ENCODE data around the gene MAPT. TPM values are rescaled to one million over a fixed set of nuclear protein-coding genes. Genes with fewer than 3 reads are reported as not detected.

MAPT gene
- total and polyA plus RNA-seq, 4 donors: 0.27 to 3.8 (median 1.8) TPM

- ATAC-seq (ENCODE audit: insufficient read depth, low FRiP score) (no peak), DNase-seq (no peak)
- Histone ChIP-seq H3K36me3 (ENCODE audit: control insufficient read depth in 4 of 4, insufficient read depth in 4 of 4, low read length in 4 of 4) (no peaks in the 10 kb centered on the region), H3K27me3 (ENCODE audit: control insufficient read depth in 3 of 3, insufficient read depth in 3 of 3, low read length in 2 of 3) (no peaks in the 10 kb centered on the region), H3K27ac (ENCODE audit: low read depth in 1 of 2, low read length in 1 of 2) (no peak overlapping the region), H3K4me1 (ENCODE audit: control insufficient read depth in 5 of 5, insufficient read depth in 5 of 5, low read length in 5 of 5) (no peaks in the 10 kb centered on the region), H3K9ac (ENCODE audit: insufficient read depth in 1 of 2, low read length in 2 of 2) (no peak overlapping the region), H3K9me3 (ENCODE audit: control insufficient read depth in 4 of 4, insufficient read depth in 3 of 4, low read length in 3 of 4) (no peaks in the 10 kb centered on the region), H3K4me3 (no peak overlapping the region)
- 74 to 75% methylated on average over 4 of the region's 4 CpGs for WGBS, 2 donors
- no peak for TF ChIP-seq CTCF (IDR thresholded peaks at IDR 0.05; ENCODE audit: control extremely low read depth, extremely low read depth)
Measured at GRCh38 chr17:45985447-45985846, 91.1 kb downstream of the MAPT start.

DNA sequence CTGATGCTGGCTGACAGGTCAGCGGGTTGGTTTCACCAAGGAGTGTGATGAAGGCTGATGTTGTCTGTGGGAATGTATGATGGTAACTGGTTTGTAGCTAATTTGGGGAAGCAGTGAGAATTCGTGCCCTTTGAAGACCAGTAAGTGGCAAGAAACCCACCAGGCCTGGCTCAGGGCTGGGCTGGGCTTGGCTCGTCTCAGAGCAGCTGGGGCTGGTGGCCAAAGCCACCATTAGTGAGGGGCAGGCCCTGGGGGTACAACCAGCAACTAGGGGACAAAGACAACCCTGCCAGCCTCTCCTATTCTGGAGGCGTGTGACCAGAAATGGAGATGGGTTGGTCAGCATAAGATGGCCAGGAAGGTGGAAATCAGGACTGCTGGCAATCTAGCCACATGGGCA, 91.7 kb downstream of the MAPT start:
- Histone ChIP-seq H3K27ac (ENCODE audit: low read depth in 1 of 2, low read length in 1 of 2) (no peak overlapping the region), H3K9me3 (ENCODE audit: control insufficient read depth in 4 of 4, insufficient read depth in 3 of 4, low read length in 3 of 4) (no peaks in the 10 kb centered on the region), H3K9ac (ENCODE audit: insufficient read depth in 1 of 2, low read length in 2 of 2) (no peak overlapping the region), H3K36me3 (ENCODE audit: control insufficient read depth in 4 of 4, insufficient read depth in 4 of 4, low read length in 4 of 4) (no peaks in the 10 kb centered on the region), H3K27me3 (ENCODE audit: control insufficient read depth in 3 of 3, insufficient read depth in 3 of 3, low read length in 2 of 3) (no peaks in the 10 kb centered on the region), H3K4me1 (ENCODE audit: control insufficient read depth in 5 of 5, insufficient read depth in 5 of 5, low read length in 5 of 5) (no peaks in the 10 kb centered on the region), H3K4me3 (no peak overlapping the region)
- 89 to 90% methylated on average over 4 of the region's 4 CpGs for WGBS, 2 donors
- TF ChIP-seq CTCF (IDR thresholded peaks at IDR 0.05; ENCODE audit: control extremely low read depth, extremely low read depth): no peak
- ATAC-seq (ENCODE audit: insufficient read depth, low FRiP score) (no peak), DNase-seq (no peak)

DNA sequence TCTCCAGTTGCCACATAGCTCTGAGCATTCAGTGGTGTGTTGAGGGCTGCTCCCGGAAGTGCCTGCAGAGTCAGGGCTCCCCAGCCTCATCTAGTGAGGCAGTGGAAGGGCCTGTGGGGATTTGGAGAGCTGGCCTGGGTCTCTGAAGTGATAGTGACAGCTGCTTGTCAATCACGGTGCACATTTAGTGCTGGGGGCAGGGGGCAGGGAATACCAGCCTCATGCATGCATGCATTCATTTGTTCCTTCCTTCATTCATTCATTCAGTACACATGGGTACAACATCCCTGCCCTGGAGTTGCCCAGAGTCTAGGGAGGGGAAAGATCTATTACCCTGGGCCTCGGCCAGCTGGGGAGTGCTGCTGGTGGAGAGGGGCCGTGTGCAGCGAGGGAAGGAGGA, 93.4 kb downstream of the MAPT start:
- Histone ChIP-seq H3K27me3 (ENCODE audit: control insufficient read depth in 3 of 3, insufficient read depth in 3 of 3, low read length in 2 of 3) (no peaks in the 10 kb centered on the region), H3K36me3 (ENCODE audit: control insufficient read depth in 4 of 4, insufficient read depth in 4 of 4, low read length in 4 of 4) (no peaks in the 10 kb centered on the region), H3K9ac (ENCODE audit: insufficient read depth in 1 of 2, low read length in 2 of 2) (no peak overlapping the region), H3K9me3 (ENCODE audit: control insufficient read depth in 4 of 4, insufficient read depth in 3 of 4, low read length in 3 of 4) (no peaks in the 10 kb centered on the region), H3K4me3 (no peak overlapping the region), H3K27ac (ENCODE audit: low read depth in 1 of 2, low read length in 1 of 2) (no peak overlapping the region), H3K4me1 (ENCODE audit: control insufficient read depth in 5 of 5, insufficient read depth in 5 of 5, low read length in 5 of 5) (no peaks in the 10 kb centered on the region)
- ATAC-seq (ENCODE audit: insufficient read depth, low FRiP score) (no peak), DNase-seq (no peak)
- 78 to 87% methylated on average over 5 of the region's 5 CpGs for WGBS, 2 donors
- no peak for TF ChIP-seq CTCF (IDR thresholded peaks at IDR 0.05; ENCODE audit: control extremely low read depth, extremely low read depth)

DNA sequence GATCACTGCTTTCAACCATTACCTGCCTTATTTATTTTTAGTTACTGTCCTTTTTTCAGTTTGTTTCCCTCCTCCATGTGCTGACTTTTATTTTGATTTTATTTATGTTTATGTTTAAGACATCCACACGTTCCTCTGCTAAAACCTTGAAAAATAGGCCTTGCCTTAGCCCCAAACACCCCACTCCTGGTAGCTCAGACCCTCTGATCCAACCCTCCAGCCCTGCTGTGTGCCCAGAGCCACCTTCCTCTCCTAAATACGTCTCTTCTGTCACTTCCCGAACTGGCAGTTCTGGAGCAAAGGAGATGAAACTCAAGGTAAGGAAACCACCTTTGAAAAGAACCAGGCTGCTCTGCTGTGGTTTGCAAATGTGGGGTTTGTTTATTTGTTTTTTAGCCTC, 95.4 kb downstream of the MAPT start:
- TF ChIP-seq CTCF (IDR thresholded peaks at IDR 0.05; ENCODE audit: control extremely low read depth, extremely low read depth): no peak
- no peak for ATAC-seq (ENCODE audit: insufficient read depth, low FRiP score)
- no peaks in the 10 kb centered on the region for H3K4me1 ChIP-seq (ENCODE audit: control insufficient read depth in 5 of 5, insufficient read depth in 5 of 5, low read length in 5 of 5)
- H3K4me3 ChIP-seq: no peak overlapping the region
- DNase-seq: no peak
- no peak overlapping the region for H3K27ac ChIP-seq (ENCODE audit: low read depth in 1 of 2, low read length in 1 of 2)
- no peak overlapping the region for H3K9ac ChIP-seq (ENCODE audit: insufficient read depth in 1 of 2, low read length in 2 of 2)
- WGBS, 2 donors: 79 to 81% methylated on average over 3 of the region's 3 CpGs
- no peaks in the 10 kb centered on the region for H3K27me3 ChIP-seq (ENCODE audit: control insufficient read depth in 3 of 3, insufficient read depth in 3 of 3, low read length in 2 of 3)
- no peaks in the 10 kb centered on the region for H3K9me3 ChIP-seq (ENCODE audit: control insufficient read depth in 4 of 4, insufficient read depth in 3 of 4, low read length in 3 of 4)
- H3K36me3 ChIP-seq (ENCODE audit: control insufficient read depth in 4 of 4, insufficient read depth in 4 of 4, low read length in 4 of 4): no peaks in the 10 kb centered on the region

All from lung (tissue), 12 donors.